Measurements from ENCODE around the gene BUD31. TPM values are rescaled to one million over a fixed set of nuclear protein-coding genes. Genes with fewer than 3 reads are reported as not detected.

Gene BUD31
- total and polyA plus RNA-seq, 2 of the 13 experiments (the other 11 are each of a cell fraction or from before 2014, with no cell fraction given), result 35.1 to 79.1 TPM

DNA sequence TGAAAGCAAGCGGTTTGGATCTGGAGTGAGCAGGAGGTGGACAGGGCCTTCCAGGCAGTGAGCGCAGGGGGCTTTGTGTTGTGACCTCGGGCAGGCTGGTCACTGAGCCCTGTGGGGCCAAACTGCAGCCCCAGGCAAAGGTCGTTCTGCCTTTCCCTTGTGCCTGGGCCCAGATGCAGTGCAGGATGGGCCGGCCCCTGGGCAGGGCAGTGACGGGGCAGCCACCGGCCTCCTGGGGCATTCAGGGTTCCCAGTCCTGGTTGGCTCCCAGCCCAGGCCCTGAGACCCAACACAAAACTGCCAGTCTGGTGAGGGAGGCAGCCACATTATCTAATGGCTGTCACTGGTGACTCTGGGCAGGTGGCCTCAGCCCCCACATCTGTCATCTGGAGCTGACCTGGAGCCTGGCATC is 27.1 kb upstream of the BUD31 start (continued):
- TF ChIP-seq, protein P1, sequence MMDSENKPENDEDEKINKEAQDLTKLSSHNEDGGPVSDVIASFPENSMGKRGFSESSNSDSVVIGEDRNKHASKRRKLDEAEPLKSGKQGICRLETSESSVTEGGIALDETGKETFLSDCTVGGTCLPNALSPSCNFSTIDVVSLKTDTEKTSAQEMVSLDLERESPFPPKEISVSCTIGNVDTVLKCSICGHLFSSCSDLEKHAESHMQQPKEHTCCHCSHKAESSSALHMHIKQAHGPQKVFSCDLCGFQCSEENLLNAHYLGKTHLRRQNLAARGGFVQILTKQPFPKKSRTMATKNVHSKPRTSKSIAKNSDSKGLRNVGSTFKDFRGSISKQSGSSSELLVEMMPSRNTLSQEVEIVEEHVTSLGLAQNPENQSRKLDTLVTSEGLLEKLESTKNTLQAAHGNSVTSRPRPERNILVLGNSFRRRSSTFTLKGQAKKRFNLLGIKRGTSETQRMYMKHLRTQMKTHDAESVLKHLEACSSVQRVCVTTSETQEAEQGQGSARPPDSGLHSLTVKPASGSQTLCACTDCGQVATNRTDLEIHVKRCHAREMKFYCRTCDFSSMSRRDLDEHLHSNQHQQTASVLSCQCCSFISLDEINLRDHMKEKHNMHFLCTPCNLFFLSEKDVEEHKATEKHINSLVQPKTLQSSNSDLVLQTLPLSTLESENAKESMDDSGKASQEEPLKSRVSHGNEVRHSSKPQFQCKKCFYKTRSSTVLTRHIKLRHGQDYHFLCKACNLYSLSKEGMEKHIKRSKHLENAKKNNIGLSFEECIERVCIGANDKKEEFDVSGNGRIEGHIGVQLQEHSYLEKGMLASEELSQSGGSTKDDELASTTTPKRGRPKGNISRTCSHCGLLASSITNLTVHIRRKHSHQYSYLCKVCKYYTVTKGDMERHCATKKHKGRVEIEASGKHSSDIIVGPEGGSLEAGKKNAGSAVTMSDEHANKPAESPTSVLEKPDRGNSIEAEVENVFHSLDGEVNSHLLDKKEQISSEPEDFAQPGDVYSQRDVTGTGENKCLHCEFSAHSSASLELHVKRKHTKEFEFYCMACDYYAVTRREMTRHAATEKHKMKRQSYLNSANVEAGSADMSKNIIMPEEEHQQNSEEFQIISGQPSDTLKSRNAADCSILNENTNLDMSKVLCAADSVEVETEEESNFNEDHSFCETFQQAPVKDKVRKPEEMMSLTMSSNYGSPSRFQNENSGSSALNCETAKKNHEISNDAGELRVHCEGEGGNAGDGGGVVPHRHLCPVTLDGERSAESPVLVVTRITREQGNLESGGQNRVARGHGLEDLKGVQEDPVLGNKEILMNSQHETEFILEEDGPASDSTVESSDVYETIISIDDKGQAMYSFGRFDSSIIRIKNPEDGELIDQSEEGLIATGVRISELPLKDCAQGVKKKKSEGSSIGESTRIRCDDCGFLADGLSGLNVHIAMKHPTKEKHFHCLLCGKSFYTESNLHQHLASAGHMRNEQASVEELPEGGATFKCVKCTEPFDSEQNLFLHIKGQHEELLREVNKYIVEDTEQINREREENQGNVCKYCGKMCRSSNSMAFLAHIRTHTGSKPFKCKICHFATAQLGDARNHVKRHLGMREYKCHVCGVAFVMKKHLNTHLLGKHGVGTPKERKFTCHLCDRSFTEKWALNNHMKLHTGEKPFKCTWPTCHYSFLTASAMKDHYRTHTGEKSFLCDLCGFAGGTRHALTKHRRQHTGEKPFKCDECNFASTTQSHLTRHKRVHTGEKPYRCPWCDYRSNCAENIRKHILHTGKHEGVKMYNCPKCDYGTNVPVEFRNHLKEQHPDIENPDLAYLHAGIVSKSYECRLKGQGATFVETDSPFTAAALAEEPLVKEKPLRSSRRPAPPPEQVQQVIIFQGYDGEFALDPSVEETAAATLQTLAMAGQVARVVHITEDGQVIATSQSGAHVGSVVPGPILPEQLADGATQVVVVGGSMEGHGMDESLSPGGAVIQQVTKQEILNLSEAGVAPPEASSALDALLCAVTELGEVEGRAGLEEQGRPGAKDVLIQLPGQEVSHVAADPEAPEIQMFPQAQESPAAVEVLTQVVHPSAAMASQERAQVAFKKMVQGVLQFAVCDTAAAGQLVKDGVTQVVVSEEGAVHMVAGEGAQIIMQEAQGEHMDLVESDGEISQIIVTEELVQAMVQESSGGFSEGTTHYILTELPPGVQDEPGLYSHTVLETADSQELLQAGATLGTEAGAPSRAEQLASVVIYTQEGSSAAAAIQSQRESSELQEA (CRISPR knock-in tag; IDR thresholded peaks at IDR 0.05; ENCODE audit: not compliant biosample characterization), result peak; percentile 21
- TF ChIP-seq, protein P2, sequence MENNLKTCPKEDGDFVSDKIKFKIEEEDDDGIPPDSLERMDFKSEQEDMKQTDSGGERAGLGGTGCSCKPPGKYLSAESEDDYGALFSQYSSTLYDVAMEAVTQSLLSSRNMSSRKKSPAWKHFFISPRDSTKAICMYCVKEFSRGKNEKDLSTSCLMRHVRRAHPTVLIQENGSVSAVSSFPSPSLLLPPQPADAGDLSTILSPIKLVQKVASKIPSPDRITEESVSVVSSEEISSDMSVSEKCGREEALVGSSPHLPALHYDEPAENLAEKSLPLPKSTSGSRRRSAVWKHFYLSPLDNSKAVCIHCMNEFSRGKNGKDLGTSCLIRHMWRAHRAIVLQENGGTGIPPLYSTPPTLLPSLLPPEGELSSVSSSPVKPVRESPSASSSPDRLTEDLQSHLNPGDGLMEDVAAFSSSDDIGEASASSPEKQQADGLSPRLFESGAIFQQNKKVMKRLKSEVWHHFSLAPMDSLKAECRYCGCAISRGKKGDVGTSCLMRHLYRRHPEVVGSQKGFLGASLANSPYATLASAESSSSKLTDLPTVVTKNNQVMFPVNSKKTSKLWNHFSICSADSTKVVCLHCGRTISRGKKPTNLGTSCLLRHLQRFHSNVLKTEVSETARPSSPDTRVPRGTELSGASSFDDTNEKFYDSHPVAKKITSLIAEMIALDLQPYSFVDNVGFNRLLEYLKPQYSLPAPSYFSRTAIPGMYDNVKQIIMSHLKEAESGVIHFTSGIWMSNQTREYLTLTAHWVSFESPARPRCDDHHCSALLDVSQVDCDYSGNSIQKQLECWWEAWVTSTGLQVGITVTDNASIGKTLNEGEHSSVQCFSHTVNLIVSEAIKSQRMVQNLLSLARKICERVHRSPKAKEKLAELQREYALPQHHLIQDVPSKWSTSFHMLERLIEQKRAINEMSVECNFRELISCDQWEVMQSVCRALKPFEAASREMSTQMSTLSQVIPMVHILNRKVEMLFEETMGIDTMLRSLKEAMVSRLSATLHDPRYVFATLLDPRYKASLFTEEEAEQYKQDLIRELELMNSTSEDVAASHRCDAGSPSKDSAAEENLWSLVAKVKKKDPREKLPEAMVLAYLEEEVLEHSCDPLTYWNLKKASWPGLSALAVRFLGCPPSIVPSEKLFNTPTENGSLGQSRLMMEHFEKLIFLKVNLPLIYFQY (CRISPR knock-in tag; IDR thresholded peaks at IDR 0.05; ENCODE audit: borderline replicate concordance), result peak; percentile 80; the same call in 1 of the 2 replicates
- TF ChIP-seq, protein P3, sequence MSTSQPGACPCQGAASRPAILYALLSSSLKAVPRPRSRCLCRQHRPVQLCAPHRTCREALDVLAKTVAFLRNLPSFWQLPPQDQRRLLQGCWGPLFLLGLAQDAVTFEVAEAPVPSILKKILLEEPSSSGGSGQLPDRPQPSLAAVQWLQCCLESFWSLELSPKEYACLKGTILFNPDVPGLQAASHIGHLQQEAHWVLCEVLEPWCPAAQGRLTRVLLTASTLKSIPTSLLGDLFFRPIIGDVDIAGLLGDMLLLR (CRISPR knock-in tag; IDR thresholded peaks at IDR 0.05), result 0 out of 2 replicates have a peak, but pooled peaks have one; percentile 13
- TF ChIP-seq RAD21 (CRISPR knock-in tag; IDR thresholded peaks at IDR 0.05), result peak; percentile 43; the same call in 1 of the 2 replicates
- peak; percentile 48; the same call in 1 of the 2 replicates for TF ChIP-seq ZBTB7A (CRISPR knock-in tag; IDR thresholded peaks at IDR 0.05)
- TF ChIP-seq, protein P4, sequence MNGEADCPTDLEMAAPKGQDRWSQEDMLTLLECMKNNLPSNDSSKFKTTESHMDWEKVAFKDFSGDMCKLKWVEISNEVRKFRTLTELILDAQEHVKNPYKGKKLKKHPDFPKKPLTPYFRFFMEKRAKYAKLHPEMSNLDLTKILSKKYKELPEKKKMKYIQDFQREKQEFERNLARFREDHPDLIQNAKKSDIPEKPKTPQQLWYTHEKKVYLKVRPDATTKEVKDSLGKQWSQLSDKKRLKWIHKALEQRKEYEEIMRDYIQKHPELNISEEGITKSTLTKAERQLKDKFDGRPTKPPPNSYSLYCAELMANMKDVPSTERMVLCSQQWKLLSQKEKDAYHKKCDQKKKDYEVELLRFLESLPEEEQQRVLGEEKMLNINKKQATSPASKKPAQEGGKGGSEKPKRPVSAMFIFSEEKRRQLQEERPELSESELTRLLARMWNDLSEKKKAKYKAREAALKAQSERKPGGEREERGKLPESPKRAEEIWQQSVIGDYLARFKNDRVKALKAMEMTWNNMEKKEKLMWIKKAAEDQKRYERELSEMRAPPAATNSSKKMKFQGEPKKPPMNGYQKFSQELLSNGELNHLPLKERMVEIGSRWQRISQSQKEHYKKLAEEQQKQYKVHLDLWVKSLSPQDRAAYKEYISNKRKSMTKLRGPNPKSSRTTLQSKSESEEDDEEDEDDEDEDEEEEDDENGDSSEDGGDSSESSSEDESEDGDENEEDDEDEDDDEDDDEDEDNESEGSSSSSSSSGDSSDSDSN (CRISPR knock-in tag; IDR thresholded peaks at IDR 0.05), result peak; percentile 80
- TF ChIP-seq, protein P5, sequence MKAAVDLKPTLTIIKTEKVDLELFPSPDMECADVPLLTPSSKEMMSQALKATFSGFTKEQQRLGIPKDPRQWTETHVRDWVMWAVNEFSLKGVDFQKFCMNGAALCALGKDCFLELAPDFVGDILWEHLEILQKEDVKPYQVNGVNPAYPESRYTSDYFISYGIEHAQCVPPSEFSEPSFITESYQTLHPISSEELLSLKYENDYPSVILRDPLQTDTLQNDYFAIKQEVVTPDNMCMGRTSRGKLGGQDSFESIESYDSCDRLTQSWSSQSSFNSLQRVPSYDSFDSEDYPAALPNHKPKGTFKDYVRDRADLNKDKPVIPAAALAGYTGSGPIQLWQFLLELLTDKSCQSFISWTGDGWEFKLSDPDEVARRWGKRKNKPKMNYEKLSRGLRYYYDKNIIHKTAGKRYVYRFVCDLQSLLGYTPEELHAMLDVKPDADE (CRISPR knock-in tag; IDR thresholded peaks at IDR 0.05), result no peak

All from HepG2 (cell line).